ENCODE measurements around the gene KRTAP1-4. TPM values are rescaled to one million over a fixed set of nuclear protein-coding genes. Genes with fewer than 3 reads are reported as not detected.

The KRTAP1-4 gene
- total RNA-seq, 1 experiment from 2014 or later: not detected

- no TSS peak for BruUV-seq (replicated peaks)
- H3K4me1 Mint-ChIP-seq (ENCODE audit: low read depth, unreplicated experiment): peaks cover 28% of the 10 kb centered on the region
- H3K9me3 ChIP-seq: peaks cover 8% of the 10 kb centered on the region
Observed at GRCh38 chr17:41054025-41054424, 24.0 kb upstream of the KRTAP1-4 start.

GRCh38 chr17:41052566-41052965 lies 22.6 kb upstream of the KRTAP1-4 start:
- Mint-ChIP-seq H3K27me3 (ENCODE audit: insufficient read depth, unreplicated experiment) (no peaks in the 10 kb centered on the region), H3K4me1 (ENCODE audit: low read depth, unreplicated experiment) (peaks cover 31% of the 10 kb centered on the region), H3K27ac (ENCODE audit: unreplicated experiment) (no peak overlapping the region), H3K9me3 (ENCODE audit: unreplicated experiment) (peaks cover 10% of the 10 kb centered on the region), H3K4me3 (ENCODE audit: unreplicated experiment) (no peak overlapping the region), H3K36me3 (ENCODE audit: insufficient read depth, unreplicated experiment) (peaks cover 5% of the 10 kb centered on the region)
- intact Hi-C loops (cut with micrococcal nuclease; ENCODE audit: unreplicated experiment): no loop called here
- H3K4me1 ChIP-seq: peaks cover 28% of the 10 kb centered on the region
- POLR2A ChIA-PET: no interaction called here
- no peak overlapping the region for H3K4me3 ChIP-seq (ENCODE audit: low read depth, low read length)
- DNase-seq: no peak
- no peaks in the 10 kb centered on the region for H3K36me3 ChIP-seq (ENCODE audit: control insufficient read depth, insufficient read depth, low read length)
- CTCF ChIA-PET: no interaction called here
- no peaks in the 10 kb centered on the region for H3K27me3 ChIP-seq (replicated peaks; ENCODE audit: control insufficient read depth, insufficient read depth, low read length)
- H3K9me3 ChIP-seq: peaks cover 8% of the 10 kb centered on the region
- no TSS peak for BruUV-seq (replicated peaks)
- TF ChIP-seq CTCF (IDR thresholded peaks at IDR 0.05; ENCODE audit: insufficient read depth in 1 of 2, low read depth in 1 of 2, low read length in 1 of 2, severe bottlenecking in 1 of 2, unreplicated experiment in 1 of 2): no peak

More at GRCh38 chr17:41054025-41054424, 24.0 kb upstream of the KRTAP1-4 start:
- Mint-ChIP-seq H3K27ac (ENCODE audit: unreplicated experiment) (peak overlapping the region; percentile 53), H3K36me3 (ENCODE audit: insufficient read depth, unreplicated experiment) (peaks cover 11% of the 10 kb centered on the region), H3K4me3 (ENCODE audit: unreplicated experiment) (no peak overlapping the region), H3K9me3 (ENCODE audit: unreplicated experiment) (peaks cover 10% of the 10 kb centered on the region), H3K27me3 (ENCODE audit: insufficient read depth, unreplicated experiment) (no peaks in the 10 kb centered on the region)
- POLR2A ChIA-PET: no interaction called here
- Histone ChIP-seq H3K4me1 (peaks cover 28% of the 10 kb centered on the region), H3K4me3 (ENCODE audit: low read depth, low read length) (no peak overlapping the region), H3K27me3 (replicated peaks; ENCODE audit: control insufficient read depth, insufficient read depth, low read length) (no peaks in the 10 kb centered on the region), H3K36me3 (ENCODE audit: control insufficient read depth, insufficient read depth, low read length) (no peaks in the 10 kb centered on the region)
- CTCF ChIA-PET: no interaction called here
- TF ChIP-seq CTCF (IDR thresholded peaks at IDR 0.05; ENCODE audit: insufficient read depth in 1 of 2, low read depth in 1 of 2, low read length in 1 of 2, severe bottlenecking in 1 of 2, unreplicated experiment in 1 of 2): no peak
- DNase-seq: peak; percentile 40 to 50
- intact Hi-C loops (cut with micrococcal nuclease; ENCODE audit: unreplicated experiment): no loop called here

GRCh38 chr17:41049110-41049509 lies 19.1 kb upstream of the KRTAP1-4 start:
- POLR2A ChIA-PET: interaction anchor here (1.8 kb wide), 1 partner anchor 10 kb away, joined by 8 read pairs; no protein-coding TSS in a partner anchor
- H3K27me3 Mint-ChIP-seq (ENCODE audit: insufficient read depth, unreplicated experiment): no peaks in the 10 kb centered on the region
- H3K27me3 ChIP-seq (replicated peaks; ENCODE audit: control insufficient read depth, insufficient read depth, low read length): no peaks in the 10 kb centered on the region
- BruUV-seq (replicated peaks): no TSS peak
- CTCF ChIA-PET: interaction anchor here (0.7 kb wide), 2 partner anchors 10 kb away, joined by 4 to 7 read pairs; no protein-coding TSS in a partner anchor
- H3K4me1 Mint-ChIP-seq (ENCODE audit: low read depth, unreplicated experiment): peaks cover 26% of the 10 kb centered on the region
- H3K4me1 ChIP-seq: peaks cover 31% of the 10 kb centered on the region
- H3K4me3 ChIP-seq (ENCODE audit: low read depth, low read length): no peak overlapping the region
- H3K4me3 Mint-ChIP-seq (ENCODE audit: unreplicated experiment): peak overlapping the region; percentile 58
- no peak for TF ChIP-seq CTCF (IDR thresholded peaks at IDR 0.05; ENCODE audit: insufficient read depth in 1 of 2, low read depth in 1 of 2, low read length in 1 of 2, severe bottlenecking in 1 of 2, unreplicated experiment in 1 of 2)
- no peaks in the 10 kb centered on the region for H3K36me3 ChIP-seq (ENCODE audit: control insufficient read depth, insufficient read depth, low read length)
- peaks cover 9% of the 10 kb centered on the region for H3K9me3 ChIP-seq
- peak overlapping the region; percentile 91 for H3K27ac Mint-ChIP-seq (ENCODE audit: unreplicated experiment)
- DNase-seq: no peak
- peaks cover 11% of the 10 kb centered on the region for H3K9me3 Mint-ChIP-seq (ENCODE audit: unreplicated experiment)
- intact Hi-C loops (cut with micrococcal nuclease; ENCODE audit: unreplicated experiment): no loop called here
- H3K36me3 Mint-ChIP-seq (ENCODE audit: insufficient read depth, unreplicated experiment): peaks cover 5% of the 10 kb centered on the region

All from Caco-2 (cell line).